Endothelial cell (in vitro differentiated cells): ENCODE results near the gene ZCCHC9. TPM values are rescaled to one million over a fixed set of nuclear protein-coding genes. Genes with fewer than 3 reads are reported as not detected.

ENCODE experiments used
- DNase-seq: peaks from one replicate; pipeline ENCODE4 v3.0.0; 2021; ENCODE audit warnings: low spot score
- H3K27ac Mint-ChIP-seq: one replicate; pipeline ENCODE4 v1.8.0; 2021; ENCODE audit warnings: mixed read lengths, inconsistent platforms; ENCODE audit not compliant: unreplicated experiment
- H3K27me3 Mint-ChIP-seq: one replicate; pipeline ENCODE4 v1.8.0; 2021; ENCODE audit warnings: mild to moderate bottlenecking, moderate library complexity, mixed read lengths, inconsistent platforms; ENCODE audit not compliant: unreplicated experiment
- H3K36me3 Mint-ChIP-seq: one replicate; pipeline ENCODE4 v1.8.0; 2021; ENCODE audit warnings: mild to moderate bottlenecking, low read depth, mixed read lengths, inconsistent platforms; ENCODE audit not compliant: unreplicated experiment
- H3K4me1 Mint-ChIP-seq: one replicate; pipeline ENCODE4 v1.8.0; 2021; ENCODE audit warnings: mild to moderate bottlenecking, mixed read lengths, inconsistent platforms; ENCODE audit not compliant: unreplicated experiment
- H3K4me3 Mint-ChIP-seq: one replicate; pipeline ENCODE4 v1.8.0; 2021; ENCODE audit warnings: mild to moderate bottlenecking, mixed read lengths, inconsistent platforms; ENCODE audit not compliant: unreplicated experiment
- H3K9me3 Mint-ChIP-seq: one replicate; pipeline ENCODE4 v1.8.0; 2021; ENCODE audit warnings: mixed read lengths, inconsistent platforms; ENCODE audit not compliant: unreplicated experiment
- CTCF ChIP-seq: fragments of 200-600 bp; sonication (generic); IDR thresholded peaks from one replicate; pipeline ENCODE4 v1.5.0; 2021; ENCODE audit warnings: antibody characterized with exemption; ENCODE audit not compliant: unreplicated experiment
- total RNA-seq: library from RNA; stranded (reverse); fragmentation: NEBNext Ultra II Directional; extraction: Animal tissue kit (Norgen Biotek cat#: 25700); gene quantifications from one replicate; pipeline ENCODE4 v1.2.1, GENCODE V29; 2021; ENCODE audit not compliant: unreplicated experiment

Gene ZCCHC9
- total RNA-seq, 1 donor from 2014 or later, result 21.7 TPM

GRCh38 chr5:81308836-81309235 is 7.4 kb downstream of the ZCCHC9 start:
- peaks cover 16% of the 10 kb centered on the region for H3K36me3 Mint-ChIP-seq
- no peak overlapping the region for H3K27ac Mint-ChIP-seq
- no peak for DNase-seq
- no peaks in the 10 kb centered on the region for H3K9me3 Mint-ChIP-seq
- no peaks in the 10 kb centered on the region for H3K4me1 Mint-ChIP-seq
- no peak for TF ChIP-seq CTCF
- peaks cover 2% of the 10 kb centered on the region for H3K27me3 Mint-ChIP-seq
- no peak overlapping the region for H3K4me3 Mint-ChIP-seq

DNA sequence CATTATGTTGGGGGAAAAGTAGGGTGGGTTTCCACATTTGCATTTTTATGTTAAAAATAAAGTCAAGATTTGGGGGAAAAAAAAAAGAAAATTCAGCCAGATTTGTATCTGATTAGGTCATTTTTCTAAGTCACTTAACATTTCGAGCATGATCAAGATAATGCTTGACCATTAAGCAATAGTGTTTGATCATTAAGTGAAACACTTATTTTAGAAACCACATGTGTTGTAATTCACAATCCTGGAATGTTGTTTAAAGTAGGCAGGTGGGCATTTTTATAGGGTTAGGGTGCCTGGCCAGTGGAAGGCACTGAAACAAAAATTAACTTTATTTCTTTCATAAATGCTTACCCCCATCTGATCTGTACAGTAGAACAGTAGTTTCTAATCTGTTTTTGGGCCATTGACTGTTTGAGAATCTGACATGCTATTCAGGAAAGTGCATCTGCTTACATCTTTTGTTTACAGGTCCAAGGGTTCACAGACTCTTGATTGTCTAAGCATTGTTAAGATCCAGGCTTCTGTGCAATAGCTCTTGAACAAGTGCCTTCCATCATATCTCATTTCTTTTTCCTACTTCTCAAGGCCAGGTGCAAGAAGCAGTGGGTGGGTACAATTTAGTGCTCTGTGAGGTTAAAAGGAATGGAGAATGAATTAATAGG is 9.1 kb downstream of the ZCCHC9 start:
- no peak overlapping the region for H3K27ac Mint-ChIP-seq
- H3K4me3 Mint-ChIP-seq, result no peak overlapping the region

GRCh38 chr5:81313278-81313677 is 11.9 kb downstream of the ZCCHC9 start:
- H3K27me3 Mint-ChIP-seq, result no peaks in the 10 kb centered on the region
- no peaks in the 10 kb centered on the region for H3K9me3 Mint-ChIP-seq
- no peak overlapping the region for H3K4me3 Mint-ChIP-seq
- no peak overlapping the region for H3K27ac Mint-ChIP-seq
- H3K36me3 Mint-ChIP-seq, result peaks cover 12% of the 10 kb centered on the region
- no peak for DNase-seq
- no peaks in the 10 kb centered on the region for H3K4me1 Mint-ChIP-seq
- TF ChIP-seq CTCF, result no peak

More for the DNA sequence above, 9.1 kb downstream of the ZCCHC9 start:
- no peaks in the 10 kb centered on the region for H3K9me3 Mint-ChIP-seq
- peaks cover 12% of the 10 kb centered on the region for H3K36me3 Mint-ChIP-seq
- H3K4me1 Mint-ChIP-seq, result no peaks in the 10 kb centered on the region
- no peak for TF ChIP-seq CTCF
- H3K27me3 Mint-ChIP-seq, result peaks cover 2% of the 10 kb centered on the region
- no peak for DNase-seq

- no peak for DNase-seq
- peaks cover 12% of the 10 kb centered on the region for H3K36me3 Mint-ChIP-seq
Measured at GRCh38 chr5:81313686-81314085, 12.3 kb downstream of the ZCCHC9 start.

More at GRCh38 chr5:81313686-81314085, 12.3 kb downstream of the ZCCHC9 start:
- Mint-ChIP-seq H3K4me1 (no peaks in the 10 kb centered on the region), H3K4me3 (no peak overlapping the region), H3K27ac (no peak overlapping the region), H3K27me3 (no peaks in the 10 kb centered on the region), H3K9me3 (no peaks in the 10 kb centered on the region)
- TF ChIP-seq CTCF, result no peak
